Sciatic nerve (tissue), 2 donors: ENCODE measurements around the gene RFC2. TPM values are rescaled to one million over a fixed set of nuclear protein-coding genes. Genes with fewer than 3 reads are reported as not detected.

Experiments used
- ATAC-seq: fragments of 200-7000 bp; cut with Tn5 transposase; one replicate; pipeline ENCODE4 v1.9.1; 2020; ENCODE audit warnings: mild to moderate bottlenecking, moderate library complexity
- DNase-seq: peaks from one replicate; pipeline ENCODE4 v3.0.0-alpha.2; 2020; ENCODE audit warnings: low spot score
- intact Hi-C: fragments of 100-400 bp; cut with DNase I; formaldehyde crosslinking; loops from one replicate; pipeline ENCODE4 v1.14.2; 2022
- total RNA-seq: library from RNA; stranded (reverse); fragmentation: NEBNext Ultra II Directional; extraction: Animal tissue kit (Norgen Biotek cat#: 25700); gene quantifications from one replicate; pipeline ENCODE4 v1.2.1, GENCODE V29; 2021
- donor health status: DM: no; HTN: no; CAD: no.
- donor health status: DM: no; HTN: no; CAD: no.

RFC2 gene
- total RNA-seq = 17.1 TPM

DNA sequence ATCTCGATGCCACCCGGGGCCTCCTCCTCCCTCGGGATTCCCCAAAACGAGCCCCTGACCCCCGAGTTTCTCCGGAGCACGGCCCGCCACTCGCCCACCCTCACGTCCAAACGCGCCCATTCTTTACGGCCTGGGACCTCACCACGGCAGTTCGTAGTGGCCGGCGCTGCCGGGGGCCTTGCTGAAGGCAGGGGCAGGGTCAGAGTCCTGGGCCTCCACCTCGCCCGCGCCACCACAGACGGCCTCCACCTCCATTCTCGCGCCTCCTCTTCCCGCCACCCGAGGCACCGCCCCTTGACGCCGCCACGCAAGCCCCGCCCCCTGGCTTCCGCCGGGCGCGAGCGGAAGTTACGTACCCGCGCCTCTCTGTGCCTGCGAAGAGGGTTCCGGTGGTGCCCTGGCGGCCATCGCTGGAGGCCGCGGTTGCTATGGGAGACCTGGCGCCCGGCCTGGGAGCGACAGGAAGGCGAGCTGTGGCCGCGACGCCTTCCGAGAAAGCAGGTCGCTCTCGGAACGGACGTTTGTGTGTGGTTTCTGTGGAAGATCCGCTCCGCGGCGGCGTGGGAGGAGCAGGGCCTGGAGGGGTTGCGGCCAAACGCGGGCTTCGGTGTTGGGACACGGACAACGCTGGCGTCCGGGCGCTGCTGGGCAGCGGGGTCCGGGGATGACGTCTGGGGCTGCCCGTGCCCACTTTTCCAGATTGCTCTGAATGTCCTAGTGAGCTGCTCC is at the start of gene RFC2:
Gene RFC2 (minus strand): TSS at position 271 of the 729 bp plus-strand sequence. CDS start 16 bp downstream, at position 255.
- ATAC-seq (peak; percentile 99), DNase-seq (peak; percentile 98)
- intact Hi-C loops = no loop called here

DNA sequence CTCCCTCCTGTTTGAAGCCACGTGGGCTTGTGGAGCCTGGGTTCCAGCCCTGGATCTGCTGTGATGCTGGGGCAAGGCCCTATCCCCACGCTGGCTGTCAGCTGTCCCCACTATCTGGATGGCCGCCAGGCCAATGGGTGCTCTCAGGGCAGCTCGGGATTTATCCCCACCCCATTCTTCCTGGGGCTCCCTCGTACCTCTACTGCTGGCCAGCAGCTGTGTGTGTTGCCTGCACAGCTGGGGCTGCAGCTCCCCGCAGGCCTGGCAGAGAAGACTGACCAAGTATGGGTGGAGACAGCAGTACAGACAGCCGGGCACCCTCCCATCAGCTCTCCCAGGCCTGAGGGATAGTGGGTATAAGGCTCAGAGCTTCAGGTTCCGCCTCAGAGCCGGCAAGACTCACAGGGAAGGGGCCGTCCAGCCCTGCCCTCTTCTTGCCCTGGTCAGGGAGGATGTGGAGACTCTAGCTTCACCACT is 48.6 kb upstream of the RFC2 start:
- ATAC-seq = no peak
- intact Hi-C loops = no loop called here
- DNase-seq = no peak

- DNase-seq (no peak), ATAC-seq (no peak)
- intact Hi-C loops = no loop called here
Observed at GRCh38 chr7:74300926-74301325, 46.7 kb upstream of the RFC2 start.

DNA sequence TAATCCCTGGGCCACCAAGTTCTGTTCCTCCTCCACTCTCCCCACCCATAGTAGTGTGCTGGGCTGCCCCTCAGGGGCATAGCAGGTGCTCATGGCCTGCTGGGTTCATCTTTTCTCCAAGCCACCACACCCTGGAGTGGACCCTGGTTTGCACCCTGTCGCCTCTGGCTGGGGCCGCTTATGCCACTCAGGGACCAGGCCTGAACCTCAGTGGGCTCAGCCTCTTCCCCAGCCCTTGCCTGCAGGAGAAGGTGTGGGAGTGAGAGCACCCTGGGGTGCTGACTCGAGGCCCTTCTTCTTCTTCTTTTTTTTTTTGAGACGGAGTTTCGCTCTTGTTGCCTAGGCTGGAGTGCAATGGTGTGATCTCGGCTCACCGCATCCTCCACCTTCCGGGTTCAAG is 45.2 kb upstream of the RFC2 start:
- intact Hi-C loops = no loop called here
- DNase-seq (no peak), ATAC-seq (no peak)

DNA sequence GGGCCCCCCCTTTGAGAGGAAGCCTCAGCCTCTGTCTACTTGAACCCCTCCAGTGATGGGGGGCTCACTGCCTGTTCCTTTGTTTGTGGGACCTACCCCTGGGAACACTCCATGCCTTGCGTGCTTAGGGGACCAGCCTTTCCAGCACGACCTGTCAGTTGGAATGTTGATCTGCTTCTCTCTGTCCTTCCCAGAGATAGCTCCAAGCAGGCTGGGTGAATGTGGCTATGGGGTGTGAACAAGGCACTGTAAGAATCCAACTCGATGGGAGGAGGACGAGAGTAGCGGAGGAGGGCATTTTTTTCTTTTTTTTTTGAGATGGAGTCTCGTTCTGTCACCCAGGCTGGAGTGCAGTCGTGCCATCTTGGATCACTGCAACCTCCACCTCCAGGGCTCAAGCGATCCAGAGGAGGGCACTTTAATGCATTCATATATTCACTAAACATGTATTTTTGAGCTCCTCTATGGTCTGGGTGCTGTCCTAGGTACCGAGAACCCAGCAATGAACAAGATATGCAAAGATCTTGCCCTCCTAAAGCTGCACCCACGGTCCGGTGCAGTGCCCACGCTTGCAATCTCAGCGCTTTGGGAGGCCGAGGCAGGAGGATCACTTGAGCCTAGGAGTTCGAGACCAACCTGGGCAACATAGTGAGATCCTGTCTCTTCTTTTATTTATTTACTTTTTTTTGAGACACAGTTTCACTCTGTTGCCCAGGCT is 43.5 kb upstream of the RFC2 start:
- no peak for DNase-seq
- ATAC-seq = no peak
- intact Hi-C loops = no loop called here

GRCh38 chr7:74294191-74294998 is 40.2 kb upstream of the RFC2 start:
- intact Hi-C loops = loop anchor here (5.0 kb wide), 1 partner anchor 78 kb away; no protein-coding TSS in a partner anchor
- DNase-seq (no peak), ATAC-seq (peak; percentile 78)

DNA sequence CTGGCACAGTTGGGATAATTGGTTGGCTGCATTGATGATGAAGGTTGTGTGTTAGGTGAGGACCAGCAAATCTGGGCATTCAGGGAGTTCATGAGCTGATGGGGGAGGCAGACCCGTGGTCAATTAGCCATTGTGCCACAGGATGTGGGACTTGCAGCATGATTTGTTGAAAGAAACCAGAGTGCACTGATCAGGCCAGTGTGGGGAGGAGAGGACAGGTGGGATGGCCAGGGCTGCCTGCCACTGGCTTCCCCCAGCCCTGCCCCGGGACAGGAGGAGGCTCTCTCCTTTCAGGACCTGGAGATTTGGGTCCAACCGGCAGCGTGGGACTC is 39.3 kb upstream of the RFC2 start:
- intact Hi-C loops = loop anchor here (5.0 kb wide), 1 partner anchor 79 kb away; no protein-coding TSS in a partner anchor
- no peak for DNase-seq
- ATAC-seq = no peak

- DNase-seq = no peak
- intact Hi-C loops = loop anchor here (5.0 kb wide), 1 partner anchor 79 kb away; no protein-coding TSS in a partner anchor
- no peak for ATAC-seq
Observed at GRCh38 chr7:74292757-74293576, 38.8 kb upstream of the RFC2 start.

- DNase-seq = no peak
- intact Hi-C loops = loop anchor here (5.0 kb wide), 1 partner anchor 81 kb away; no protein-coding TSS in a partner anchor
- no peak for ATAC-seq
Observed at GRCh38 chr7:74291535-74291934, 37.3 kb upstream of the RFC2 start.

- intact Hi-C loops = loop anchor here (5.0 kb wide), 1 partner anchor 81 kb away; no protein-coding TSS in a partner anchor
- ATAC-seq (no peak), DNase-seq (no peak)
Observed at GRCh38 chr7:74290981-74291441, 36.8 kb upstream of the RFC2 start.

DNA sequence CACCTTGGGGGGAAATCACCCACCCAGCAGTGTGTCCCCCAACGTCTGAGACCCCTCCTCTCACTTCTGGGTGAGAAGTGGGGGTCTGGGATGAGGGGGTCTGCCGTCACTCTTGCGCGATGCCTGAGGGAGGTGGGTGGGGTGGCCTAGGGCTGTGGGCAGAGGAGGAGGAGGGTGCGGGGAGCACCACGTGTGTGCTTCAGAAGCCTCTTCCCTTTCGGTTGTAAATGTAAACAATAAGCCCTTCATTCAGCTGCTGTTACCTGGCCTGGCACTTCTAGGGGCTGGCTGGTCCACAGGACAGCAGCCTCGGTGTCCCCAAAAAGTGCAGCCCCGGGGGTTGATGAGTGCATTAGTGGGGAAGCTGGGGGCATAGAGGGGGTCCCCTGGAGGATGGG is 36.4 kb upstream of the RFC2 start:
- DNase-seq (no peak), ATAC-seq (peak; percentile 11)
- intact Hi-C loops = loop anchor here (5.0 kb wide), 1 partner anchor 82 kb away; no protein-coding TSS in a partner anchor

- intact Hi-C loops = loop anchor here (5.0 kb wide), 1 partner anchor 82 kb away; no protein-coding TSS in a partner anchor
- DNase-seq = peak; percentile 74
- ATAC-seq = peak; percentile 13
Observed at GRCh38 chr7:74289659-74290552, 35.7 kb upstream of the RFC2 start.

DNA sequence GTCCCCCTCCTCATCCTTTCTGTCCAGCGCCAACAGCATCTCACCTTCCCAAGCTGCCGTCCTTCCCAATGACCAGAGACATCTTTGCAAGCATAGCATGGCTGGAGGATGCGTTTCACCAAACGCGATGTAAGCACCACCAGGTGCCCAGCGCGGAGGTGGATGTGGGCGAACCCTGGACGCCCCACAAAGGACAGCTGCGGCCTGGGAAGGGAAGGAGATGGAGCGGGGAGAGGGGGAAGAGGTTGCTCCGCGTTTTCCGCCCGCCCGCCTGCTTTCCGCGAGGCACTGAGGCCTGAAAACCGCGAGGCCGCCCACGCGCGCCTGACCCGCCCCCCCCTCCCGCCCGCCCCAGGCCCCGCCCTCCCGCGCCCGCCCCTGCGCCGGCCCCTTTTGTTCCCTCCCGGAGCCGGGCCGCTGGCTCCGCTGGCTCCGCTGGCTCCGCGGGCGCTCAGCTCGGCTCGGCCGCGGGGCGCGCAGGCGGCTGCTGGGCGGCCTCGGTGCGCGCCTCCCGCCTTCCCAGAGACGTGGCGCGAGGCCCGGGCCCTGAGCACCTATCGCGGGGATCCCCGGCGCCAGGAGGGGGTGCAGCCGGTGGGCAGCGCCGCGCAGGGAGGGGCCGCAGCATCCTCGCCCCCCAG is 34.9 kb upstream of the RFC2 start, which contains the start of gene CLIP2:
Gene CLIP2 (plus strand): TSS at position 390 of the 641 bp plus-strand sequence. CDS start 28,140 bp downstream, outside the sequence.
- intact Hi-C loops = no loop called here
- ATAC-seq = peak; percentile 82
- peak; percentile 89 for DNase-seq

DNA sequence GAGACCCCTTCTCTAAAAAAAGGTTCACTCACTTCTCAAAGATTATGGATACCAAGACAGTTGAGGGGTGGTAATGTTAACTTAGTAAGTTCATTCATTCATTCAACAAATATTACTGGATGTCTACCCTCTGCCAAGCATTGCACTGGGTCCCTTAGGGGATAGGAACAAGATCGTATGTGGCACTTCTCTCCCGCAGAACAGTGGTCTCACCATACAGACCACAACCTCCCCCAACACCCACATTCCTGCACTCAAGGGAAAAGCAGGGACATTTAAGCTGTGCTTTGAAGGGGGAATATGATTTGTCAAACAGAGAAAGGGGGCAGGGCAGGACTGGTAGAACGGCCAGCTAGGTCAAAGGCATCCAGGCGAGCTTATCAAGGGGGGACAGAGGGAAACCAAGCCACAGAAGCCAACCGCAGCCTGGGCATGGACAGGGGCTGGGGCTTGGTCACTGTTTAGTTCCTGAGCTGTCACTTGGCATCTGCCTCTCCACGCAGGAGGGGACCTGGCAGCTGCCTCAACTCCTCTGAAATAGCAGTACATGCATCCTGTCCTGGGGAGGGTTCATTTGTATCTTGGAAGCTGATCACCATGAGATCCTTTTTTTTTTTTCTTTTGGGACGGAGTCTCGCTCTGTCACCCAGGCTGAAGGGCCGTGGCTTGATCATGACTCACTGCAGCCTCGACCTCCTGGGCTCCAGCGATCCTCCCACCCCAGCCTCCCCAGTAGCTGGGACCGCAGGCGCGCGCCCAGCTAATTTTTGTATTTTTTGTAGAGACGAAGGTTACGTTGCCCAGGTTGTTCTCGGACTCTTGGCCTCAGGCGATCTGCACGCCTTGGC is 34.1 kb upstream of the RFC2 start:
- DNase-seq = no peak
- intact Hi-C loops = no loop called here
- ATAC-seq = no peak

- intact Hi-C loops = no loop called here
- ATAC-seq = no peak
- no peak for DNase-seq
Observed at GRCh38 chr7:74287303-74288033, 33.3 kb upstream of the RFC2 start.
